Stimulated activated CD8-positive, alpha-beta memory T cell treated with anti-CD3 and anti-CD28 coated beads, Interleukin-7, amount 100 ng/mL, for 24 hours (primary cell): ENCODE data around the gene RRAD.

Experiments used
- DNase-seq: peaks from one replicate; pipeline ENCODE4 v3.0.0-alpha.2; 2020; ENCODE audit warnings: low read depth

Gene RRAD

DNA sequence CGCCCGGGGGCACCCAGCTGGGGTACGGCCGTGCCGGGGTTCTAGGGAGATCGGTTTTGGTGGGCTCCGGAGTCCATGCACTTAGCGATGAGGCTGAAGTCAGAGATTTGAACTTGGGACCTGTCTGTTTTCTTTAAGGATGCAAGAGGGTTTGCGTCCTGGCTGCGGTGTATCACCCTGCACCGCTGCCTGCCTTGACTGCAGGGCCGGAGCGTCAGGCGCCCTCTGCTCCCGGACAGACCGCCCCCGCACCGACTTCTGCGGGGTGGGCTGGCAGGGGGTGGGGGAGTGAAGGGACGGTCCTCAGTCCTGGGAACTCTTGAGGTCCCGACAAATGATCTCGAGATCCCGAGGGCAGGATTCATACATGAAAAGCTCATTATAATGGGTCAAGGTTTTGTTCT is 44.3 kb downstream of the RRAD start:
- DNase-seq, result no peak

DNA sequence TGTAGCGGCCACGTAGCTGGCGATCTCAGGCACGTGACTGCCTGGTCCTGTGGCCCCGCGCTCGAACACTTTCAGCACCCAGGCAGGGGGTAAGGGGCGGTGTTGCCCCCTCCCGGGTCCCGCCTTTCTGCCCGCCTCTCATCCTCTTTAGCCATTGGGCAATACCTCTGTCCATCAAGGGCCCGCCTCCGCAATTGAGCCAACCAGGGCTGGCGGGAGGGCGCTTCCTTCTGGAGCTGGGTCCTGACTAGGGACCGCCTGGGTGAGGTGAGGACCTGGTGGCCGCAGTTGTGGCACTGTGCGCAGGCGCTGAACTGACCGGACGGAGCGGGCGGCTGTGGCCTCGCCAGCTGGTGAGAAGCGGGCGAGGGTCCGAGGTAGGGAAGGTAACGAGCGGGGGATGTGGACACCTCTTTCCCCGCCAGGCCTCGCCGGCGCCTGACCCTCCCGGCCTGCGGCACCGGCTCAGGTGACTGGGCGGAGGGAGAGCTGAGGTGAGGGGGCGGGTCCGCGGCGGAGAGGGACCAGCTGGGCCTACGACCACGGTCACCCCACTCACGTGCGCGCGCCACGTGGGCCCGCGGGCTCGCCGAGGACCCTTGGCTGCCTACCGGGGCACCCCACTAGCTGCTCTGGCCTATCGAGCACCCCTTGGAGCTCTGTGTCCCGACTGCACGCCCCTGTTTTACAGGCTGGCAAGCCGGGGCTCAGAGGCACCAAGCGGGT is 44.9 kb downstream of the RRAD start, which contains the start of gene PDP2:
Gene PDP2, plus strand, starts transcription at position 228 of the 726 bp plus-strand sequence. CDS start 3,770 bp downstream, outside the sequence.
- DNase-seq, result peak; percentile 81

DNA sequence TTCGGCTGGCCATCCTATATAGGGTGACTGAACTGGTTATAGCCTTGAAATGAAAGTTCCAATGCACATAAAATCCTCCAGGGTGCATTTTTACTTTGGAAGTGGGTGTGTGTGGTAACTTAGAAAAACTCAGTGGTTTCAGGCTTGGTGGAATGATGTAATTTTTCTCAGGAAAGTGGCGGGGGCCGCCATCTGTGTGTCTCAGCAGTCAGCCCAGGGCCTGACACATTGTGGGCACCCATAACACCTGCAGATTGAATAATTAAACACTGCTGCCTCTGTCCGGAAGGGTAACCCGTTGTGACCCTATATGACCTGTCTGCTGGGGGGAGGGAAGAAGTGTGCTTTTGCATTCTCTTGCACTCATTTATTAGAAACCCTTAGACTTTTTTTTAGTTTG is 47.3 kb downstream of the RRAD start:
- no peak for DNase-seq

DNA sequence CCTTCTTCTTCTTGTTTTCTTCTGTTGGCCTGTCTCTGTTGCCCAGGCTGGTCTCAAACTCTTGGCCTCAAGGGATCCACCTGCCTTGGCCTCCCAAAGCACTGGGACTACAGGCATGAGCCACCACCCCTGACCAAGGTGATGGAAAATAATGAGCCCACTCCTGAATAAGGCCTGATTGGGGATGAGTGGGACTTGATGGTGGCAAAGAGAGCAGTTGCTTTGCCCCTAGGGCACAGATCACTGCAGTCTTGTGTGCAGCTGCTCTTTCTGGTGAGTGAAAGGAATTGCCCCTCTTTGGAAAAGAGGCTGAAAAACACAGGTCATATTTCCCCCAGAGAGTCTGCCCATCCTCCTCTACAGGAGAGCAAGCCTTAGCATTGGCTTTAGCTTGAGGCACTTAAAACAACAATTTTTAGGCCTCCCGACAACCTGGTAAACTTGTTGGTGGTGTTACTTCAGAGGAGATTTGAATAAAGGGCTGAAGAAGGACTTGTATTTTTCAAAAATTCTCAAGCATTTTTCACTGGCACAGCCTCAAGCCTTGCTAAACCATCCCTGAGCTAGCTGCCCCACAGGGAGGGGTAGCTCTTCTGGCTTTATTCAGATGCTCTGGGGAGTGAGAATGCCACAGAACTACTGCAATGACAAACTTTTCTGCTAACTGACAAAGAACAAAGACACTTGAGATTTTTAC is 51.1 kb downstream of the RRAD start:
- no peak for DNase-seq

DNA sequence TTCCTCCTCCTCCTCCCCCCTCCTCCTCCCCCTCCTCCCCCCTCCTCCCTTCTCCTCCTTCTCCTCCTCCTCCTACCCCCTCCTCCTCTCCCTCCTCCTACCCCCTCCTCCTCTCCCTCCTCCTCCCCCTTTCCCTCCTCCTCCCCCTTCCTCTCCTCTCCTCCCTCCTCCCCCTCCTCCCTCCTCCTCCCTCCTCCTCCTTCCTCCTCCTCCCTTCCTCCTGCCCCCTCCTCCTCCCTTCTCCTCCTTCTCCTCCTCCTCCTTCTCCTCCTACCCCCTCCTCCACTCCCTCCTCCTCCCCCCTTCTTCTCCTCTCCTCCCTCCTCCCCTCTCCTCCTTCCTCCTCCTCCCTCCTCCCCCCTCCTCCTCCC is 51.7 kb downstream of the RRAD start:
- no peak for DNase-seq

DNA sequence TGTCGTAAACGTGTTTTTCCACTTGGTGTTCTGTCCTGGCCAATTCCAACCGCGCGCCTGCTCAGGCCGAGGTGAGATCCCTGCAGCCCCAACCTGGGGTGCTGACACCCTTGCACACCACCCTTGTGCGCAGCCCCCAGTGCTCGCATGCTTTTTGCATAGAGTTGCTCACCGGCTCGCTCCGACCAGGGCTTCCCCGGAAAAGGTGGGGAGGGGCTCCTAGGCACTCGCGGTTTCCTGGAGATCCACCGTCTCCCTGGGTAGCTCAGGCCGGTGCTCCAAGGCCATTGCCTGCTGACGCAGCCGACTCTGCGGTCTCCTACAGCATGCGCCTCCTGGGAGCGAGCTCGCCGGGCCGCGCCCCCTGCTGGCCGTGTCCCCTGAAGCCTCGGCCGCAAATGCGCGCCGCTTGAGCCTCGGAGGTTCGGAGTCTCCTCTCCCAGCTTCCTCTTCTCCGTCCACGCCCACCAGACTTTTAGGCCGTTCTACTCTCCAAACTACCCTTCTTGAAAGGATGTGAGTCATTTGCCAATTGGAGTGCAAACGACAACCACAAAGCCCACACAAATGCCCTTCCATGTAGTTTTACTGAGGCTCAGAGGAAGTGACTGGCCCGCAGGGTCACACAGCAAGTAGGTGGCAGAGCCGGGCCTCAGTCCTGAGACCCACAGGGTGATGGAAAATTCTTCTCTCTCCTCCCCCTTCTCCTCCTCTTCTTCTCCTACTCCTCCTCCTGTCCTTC is 52.2 kb downstream of the RRAD start:
- peak; percentile 88 for DNase-seq

DNA sequence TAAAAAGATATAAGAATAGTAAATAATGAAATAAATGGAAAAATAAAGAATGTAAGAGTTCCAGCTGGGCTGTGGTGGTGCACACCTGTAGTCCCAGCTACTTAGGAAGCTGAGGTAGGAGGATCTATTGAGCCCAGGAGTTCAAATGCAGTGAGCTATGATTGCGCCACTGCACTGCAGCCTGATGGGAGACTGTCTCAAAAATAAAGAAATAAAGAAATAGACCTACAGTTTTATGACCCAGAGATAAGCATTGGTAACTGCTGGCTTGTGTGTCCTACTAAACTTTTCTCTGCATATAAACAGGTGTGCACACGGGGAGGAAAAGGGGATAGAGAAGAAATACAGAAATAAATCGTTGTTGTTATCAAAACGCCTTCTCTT is 52.8 kb downstream of the RRAD start:
- no peak for DNase-seq

DNA sequence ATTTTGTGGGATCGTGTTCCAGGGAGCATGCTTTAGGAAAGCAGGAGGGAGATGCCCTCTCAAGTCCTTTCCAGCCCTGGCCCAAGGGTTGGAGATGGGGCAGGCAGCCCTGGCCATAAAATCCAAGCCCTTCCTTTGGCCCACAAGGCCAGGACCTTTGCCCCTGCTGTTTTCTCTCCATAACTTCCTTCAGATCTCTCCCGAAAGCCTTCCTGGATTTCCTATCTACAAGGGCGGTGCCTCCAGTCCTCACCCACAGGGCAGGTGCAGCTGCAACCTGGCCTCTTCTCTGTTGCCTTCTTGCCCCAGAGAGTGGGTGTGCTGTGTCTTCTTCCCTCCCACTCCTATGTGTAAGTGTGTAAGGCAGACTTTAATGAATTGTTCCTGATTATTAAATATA is 53.5 kb downstream of the RRAD start:
- DNase-seq, result no peak
